Stimulated activated CD8-positive, alpha-beta memory T cell treated with anti-CD3 and anti-CD28 coated beads, Interleukin-2, amount 100 ng/mL, for 1 hour (primary cell): ENCODE data around the gene MSMB.
"Not testable (repeated sequence)": the region's sequence is repeated elsewhere in the genome, so short reads cannot be mapped to it uniquely, and the experiment has no call there.

Experiments
- DNase-seq, 2 donors: peaks; one replicate each; pipeline ENCODE4 v3.0.0-alpha.2; 2020; ENCODE audit warnings: low read depth in 2 of 2

The MSMB gene, protein sequence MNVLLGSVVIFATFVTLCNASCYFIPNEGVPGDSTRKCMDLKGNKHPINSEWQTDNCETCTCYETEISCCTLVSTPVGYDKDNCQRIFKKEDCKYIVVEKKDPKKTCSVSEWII

GRCh38 chr10:46046261-46046660 lies at the start of gene MSMB:
Gene MSMB, minus strand, starts transcription at chr10:46046269. Its CDS starts 32 bp downstream, at chr10:46046237.
- DNase-seq, result no peak

GRCh38 chr10:46094931-46095750 lies 49.1 kb upstream of the MSMB start:
- DNase-seq, result no peak

DNA sequence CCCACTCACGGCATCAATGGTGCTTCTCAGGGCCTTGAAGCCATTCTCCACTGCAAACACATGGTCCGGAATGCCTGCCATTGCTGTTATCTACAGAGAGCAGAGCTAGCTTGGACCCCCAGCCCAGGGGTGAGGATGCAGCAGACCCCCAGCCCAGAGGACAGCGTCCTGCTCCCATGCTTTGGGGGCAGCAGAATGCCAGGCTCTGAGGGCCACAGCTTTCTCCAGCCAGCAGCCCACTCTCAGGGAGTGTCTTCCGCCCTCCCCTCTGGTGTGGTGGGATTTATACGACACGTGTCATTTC lies 48.1 kb upstream of the MSMB start:
- no peak for DNase-seq

GRCh38 chr10:46093316-46094196 lies 47.5 kb upstream of the MSMB start:
- DNase-seq, result not testable (repeated sequence)

DNA sequence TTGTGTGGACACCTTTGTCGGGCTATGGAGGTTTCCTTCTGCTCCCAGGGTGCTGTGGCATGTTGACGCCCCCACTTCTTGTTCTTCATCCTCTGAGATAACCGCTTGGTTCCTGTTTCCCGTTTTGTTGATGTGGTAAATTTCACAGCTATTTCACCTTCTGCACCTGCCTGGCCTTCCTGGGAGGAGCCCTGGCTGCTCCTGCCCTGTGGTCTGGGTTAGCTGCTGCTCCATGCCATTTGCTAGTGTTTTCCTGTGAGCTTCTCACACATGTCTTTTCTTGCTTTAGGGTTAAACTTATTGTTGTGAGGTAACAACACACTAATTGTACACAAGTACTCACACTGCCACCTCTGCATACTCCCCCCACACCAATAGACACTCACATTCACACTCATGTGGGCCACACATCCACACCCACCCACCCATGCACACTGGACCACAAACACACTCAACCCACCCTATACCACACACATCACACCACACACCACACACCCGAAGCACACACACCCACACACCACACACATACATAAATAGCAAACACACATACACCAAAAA lies 46.5 kb upstream of the MSMB start:
- no peak for DNase-seq

DNA sequence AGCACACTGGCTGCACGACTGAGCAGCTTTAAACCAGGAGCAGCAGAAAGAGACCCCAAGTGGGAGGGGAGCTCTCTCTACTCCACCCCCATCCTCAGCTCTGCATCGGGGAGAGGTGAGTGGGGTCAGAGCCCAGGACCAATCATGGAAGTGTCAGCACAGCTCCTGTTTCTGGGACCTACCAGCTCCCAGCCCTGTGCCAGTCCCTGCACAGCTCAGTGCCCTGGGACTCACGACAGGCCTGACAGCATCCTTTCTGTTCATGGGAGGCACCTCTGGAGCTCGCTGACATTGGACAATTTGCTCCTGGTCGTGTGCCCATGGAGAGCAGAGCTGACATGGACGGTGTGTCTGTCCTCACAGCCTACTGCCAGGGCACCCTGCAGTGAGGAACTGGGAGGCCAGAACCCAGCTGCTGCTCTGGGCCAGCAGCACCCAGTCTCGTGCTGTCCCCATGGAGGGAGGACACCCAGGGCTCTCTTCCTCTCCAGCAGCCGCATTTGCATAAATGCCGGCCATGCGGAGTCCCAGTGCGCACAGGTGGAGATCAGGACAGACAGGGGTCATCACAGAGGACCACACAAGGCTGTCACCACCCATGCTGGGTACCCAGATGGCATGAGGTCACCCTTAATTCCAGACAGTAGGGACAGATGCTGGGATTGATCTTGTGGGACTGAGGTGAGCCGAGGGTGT lies 45.9 kb upstream of the MSMB start:
- no peak for DNase-seq

GRCh38 chr10:46091080-46091827 lies 45.2 kb upstream of the MSMB start:
- no peak for DNase-seq

DNA sequence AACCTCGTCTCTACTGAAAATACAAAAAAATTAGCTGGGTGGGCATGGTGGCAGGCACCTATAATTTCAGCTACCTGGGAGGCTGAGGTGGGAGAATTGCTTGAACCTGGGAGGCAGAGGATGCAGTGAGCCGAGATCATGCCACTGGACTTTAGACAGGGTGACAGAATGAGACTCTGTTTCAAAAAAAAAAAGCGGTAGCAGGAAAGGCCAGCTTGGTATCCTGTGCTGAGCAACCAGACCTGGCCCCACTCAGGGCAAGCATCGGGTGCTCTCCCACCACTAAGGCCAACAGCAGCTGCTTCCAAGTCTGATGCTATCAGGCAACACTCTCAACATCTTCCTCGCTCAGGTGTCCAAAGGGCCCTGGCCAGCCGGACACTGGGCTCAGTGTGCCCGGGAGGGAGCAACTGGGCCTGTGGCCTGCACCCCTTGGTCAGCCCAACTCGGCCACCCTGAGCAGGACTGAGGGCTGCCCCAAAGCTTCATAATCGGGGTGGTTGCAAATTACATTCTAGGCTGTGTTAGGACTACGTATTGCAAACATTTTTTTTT lies 44.3 kb upstream of the MSMB start:
- DNase-seq, result no peak

DNA sequence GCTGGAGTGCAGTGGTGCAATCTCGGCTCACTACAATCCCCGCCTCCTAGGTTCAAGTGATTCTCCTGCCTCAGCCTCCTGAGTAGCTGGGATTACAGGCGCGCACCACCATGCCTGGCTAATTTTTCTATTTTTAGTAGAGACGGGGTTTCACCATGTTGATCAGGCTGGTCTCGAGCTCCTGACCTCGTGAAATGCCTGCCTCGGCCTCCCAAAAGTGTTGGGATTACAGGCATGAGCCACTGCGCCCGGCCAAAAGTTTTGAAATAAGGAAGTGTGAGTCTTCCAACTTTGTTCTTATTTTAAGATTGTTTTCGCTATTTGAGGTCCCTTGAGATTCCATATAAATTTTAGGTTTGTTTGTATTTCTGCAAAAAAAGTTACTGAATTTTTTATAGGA lies 41.3 kb upstream of the MSMB start:
- DNase-seq, result not testable (repeated sequence)

GRCh38 chr10:46084321-46085165 lies 38.5 kb upstream of the MSMB start:
- no peak for DNase-seq

GRCh38 chr10:46080886-46081285 lies 34.8 kb upstream of the MSMB start:
- DNase-seq, result no peak

- DNase-seq, result no peak
Observed at GRCh38 chr10:46079831-46080585, 33.9 kb upstream of the MSMB start.

DNA sequence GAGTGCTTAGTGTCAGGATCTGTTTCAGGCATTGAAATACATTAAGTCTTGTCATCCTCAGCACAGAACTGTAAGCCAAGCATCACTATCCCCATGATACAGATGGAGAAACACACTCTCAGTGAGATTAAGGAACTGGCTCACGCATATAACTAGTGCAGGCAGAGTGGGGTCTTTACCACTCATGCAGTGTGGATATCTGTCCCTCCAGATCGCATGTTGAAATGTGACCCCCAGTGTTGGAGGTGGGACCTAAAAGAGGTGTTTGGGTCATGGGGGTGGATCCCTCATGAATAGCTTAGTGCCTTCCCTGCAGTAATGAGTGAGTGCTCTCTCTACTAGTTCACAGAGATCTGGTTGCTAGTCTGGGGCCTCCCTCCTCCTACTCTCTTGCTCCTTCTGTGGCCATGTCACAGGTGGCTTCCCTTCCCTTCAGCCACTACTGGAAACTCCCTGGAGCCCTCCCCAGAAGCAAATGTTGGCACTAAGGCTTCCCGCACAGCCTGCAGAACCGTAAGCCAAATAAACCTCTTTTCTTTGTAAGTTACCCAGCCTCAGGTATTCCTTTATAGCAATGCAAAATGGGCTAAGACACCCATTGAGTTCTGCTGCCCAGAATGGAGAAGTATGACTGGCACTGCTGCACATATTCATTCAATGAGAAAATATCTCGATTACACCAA lies 31.8 kb upstream of the MSMB start:
- DNase-seq, result no peak

DNA sequence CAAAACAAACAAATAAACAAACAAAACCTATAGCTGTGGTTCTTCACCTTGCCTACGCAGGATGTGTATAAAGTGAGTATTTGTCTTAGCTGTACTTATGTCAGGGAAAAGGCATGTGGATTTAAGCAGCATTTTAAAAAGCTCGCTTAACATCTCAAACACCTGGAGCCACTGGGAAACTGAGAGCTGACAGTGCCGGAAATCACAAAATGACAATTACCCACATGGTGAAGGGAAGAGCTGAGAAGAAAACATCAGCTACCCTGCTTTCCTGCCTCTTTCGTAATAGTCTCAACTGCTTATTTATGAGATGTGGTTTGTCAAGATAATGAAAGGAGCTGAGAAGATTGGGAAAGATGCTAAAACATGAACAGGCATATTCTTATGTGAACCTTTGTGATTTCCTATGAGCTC lies 31.1 kb upstream of the MSMB start:
- no peak for DNase-seq

- no peak for DNase-seq
Observed at GRCh38 chr10:46075869-46076268, 29.8 kb upstream of the MSMB start.

DNA sequence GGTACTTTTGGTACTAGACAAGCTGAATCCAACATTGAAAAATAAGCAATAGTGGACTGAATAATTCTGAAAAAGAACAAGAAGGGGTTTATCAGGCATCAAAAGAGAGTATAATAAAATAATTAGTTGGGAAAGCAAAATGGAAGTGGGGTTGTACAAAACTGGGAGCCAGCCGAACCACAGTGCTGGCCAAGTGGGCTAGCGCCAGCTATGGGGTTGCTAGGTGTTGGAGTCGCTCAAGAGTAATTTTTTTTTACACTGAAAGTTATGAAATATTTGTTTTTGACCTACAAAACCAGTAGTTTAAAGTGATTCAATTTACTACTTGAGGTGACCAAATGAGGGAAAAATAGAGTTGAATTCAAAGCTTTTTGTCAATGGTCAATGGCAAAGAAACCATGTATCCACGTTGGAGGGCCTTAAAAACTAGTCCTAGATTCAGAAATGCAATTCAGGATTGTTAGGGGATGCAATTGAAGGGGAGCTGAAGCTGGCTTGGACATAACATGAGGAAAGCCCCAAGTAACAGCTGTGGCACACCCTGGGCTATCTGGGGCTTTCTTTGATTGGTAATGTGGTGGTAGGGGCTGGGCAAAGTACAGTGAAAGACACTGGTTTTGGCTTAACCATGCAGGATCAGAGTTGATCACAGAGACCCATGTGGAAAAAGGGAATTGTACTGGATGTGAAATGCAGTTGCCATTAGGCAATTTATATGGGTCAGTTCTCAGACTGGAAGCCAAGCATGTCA lies 28.3 kb upstream of the MSMB start:
- no peak for DNase-seq

DNA sequence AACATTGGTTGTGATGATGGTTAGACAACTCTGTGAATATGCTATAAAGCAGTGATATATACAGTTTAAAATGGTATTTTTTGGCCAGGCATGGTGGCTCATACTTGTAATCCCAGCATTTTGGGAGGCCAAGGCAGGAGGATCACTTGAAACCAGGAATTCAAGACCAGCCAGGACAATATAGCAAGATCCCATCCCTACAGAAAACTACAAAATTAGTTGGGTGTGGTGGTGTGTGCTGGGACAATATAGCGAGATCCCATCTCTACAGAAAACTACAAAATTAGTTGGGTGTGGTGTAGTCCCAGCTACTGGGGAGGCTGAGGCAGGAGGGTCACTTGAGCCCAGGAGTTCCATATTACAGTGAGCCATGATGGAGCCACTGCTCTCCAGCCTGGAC lies 27.5 kb upstream of the MSMB start:
- no peak for DNase-seq

GRCh38 chr10:46070749-46071148 lies 24.7 kb upstream of the MSMB start:
- no peak for DNase-seq
